ENCODE results near the gene NOL6.
"Not testable (repeated sequence)": the region's sequence is repeated elsewhere in the genome, so short reads cannot be mapped to it uniquely, and the experiment has no call there.

NOL6 gene

GRCh38 chr9:33433871-33434270, 39.9 kb downstream of the NOL6 start:
- no peak for DNase-seq

- DNase-seq = no peak
Observed at GRCh38 chr9:33431420-33431819, 42.3 kb downstream of the NOL6 start.

GRCh38 chr9:33430942-33431341, 42.8 kb downstream of the NOL6 start:
- no peak for DNase-seq

- no peak for DNase-seq
Observed at GRCh38 chr9:33429256-33429985, 44.3 kb downstream of the NOL6 start.

GRCh38 chr9:33426843-33427293, 46.9 kb downstream of the NOL6 start:
- DNase-seq = no peak

- DNase-seq = no peak
Observed at GRCh38 chr9:33425128-33425533, 48.6 kb downstream of the NOL6 start.

- not testable (repeated sequence) for DNase-seq
Observed at GRCh38 chr9:33424492-33424891, 49.2 kb downstream of the NOL6 start.

- DNase-seq = not testable (repeated sequence)
Observed at GRCh38 chr9:33424043-33424442, 49.7 kb downstream of the NOL6 start.

GRCh38 chr9:33419708-33420303, 53.9 kb downstream of the NOL6 start:
- DNase-seq = no peak

- DNase-seq = no peak
Observed at GRCh38 chr9:33418090-33418489, 55.6 kb downstream of the NOL6 start.

- no peak for DNase-seq
Observed at GRCh38 chr9:33416996-33417395, 56.7 kb downstream of the NOL6 start.

- peak; percentile 29 for DNase-seq
Observed at GRCh38 chr9:33415501-33416038, 58.2 kb downstream of the NOL6 start.

- DNase-seq = no peak
Observed at GRCh38 chr9:33414889-33415500, 58.7 kb downstream of the NOL6 start.

GRCh38 chr9:33414268-33414667, 59.5 kb downstream of the NOL6 start:
- DNase-seq = no peak

Data from fibroblast of skin of scalp (primary cell).